GM12872 (cell line): ENCODE results near the gene PRKG1.

Experiments used
- CTCF ChIP-seq: IDR thresholded peaks from 3 replicates; pipeline ENCODE4 v1.5.1; 2011; ENCODE audit warnings: low read depth, mild to moderate bottlenecking, low read length, moderate library complexity; ENCODE audit not compliant: insufficient read depth

The PRKG1 gene

GRCh38 chr10:52216852-52217251 lies 1142.6 kb downstream of the PRKG1 start:
- no peak for TF ChIP-seq CTCF

GRCh38 chr10:52217531-52217930 lies 1143.2 kb downstream of the PRKG1 start:
- TF ChIP-seq CTCF, result no peak

- TF ChIP-seq CTCF, result no peak
Observed at GRCh38 chr10:52220947-52221346, 1146.7 kb downstream of the PRKG1 start.

DNA sequence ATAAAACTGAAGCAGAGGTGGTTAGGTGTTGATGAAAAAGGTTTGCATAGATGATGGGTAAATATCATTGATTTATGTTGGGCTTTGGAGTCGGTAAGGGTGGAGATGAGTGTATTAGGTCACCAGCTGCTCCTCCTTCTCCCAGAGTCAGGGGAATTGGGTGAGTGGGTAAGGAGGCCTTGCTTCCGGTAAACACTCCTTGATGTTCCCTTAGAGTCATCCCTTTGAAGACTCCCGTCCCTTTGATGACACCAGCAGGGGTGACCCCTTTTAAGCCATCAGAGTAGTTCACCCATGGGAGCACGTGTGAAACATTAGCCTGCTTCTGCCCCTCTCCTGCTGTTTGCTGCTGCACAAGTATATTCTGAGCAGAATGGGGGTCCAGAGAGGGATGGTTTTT lies 1147.6 kb downstream of the PRKG1 start:
- TF ChIP-seq CTCF, result no peak

DNA sequence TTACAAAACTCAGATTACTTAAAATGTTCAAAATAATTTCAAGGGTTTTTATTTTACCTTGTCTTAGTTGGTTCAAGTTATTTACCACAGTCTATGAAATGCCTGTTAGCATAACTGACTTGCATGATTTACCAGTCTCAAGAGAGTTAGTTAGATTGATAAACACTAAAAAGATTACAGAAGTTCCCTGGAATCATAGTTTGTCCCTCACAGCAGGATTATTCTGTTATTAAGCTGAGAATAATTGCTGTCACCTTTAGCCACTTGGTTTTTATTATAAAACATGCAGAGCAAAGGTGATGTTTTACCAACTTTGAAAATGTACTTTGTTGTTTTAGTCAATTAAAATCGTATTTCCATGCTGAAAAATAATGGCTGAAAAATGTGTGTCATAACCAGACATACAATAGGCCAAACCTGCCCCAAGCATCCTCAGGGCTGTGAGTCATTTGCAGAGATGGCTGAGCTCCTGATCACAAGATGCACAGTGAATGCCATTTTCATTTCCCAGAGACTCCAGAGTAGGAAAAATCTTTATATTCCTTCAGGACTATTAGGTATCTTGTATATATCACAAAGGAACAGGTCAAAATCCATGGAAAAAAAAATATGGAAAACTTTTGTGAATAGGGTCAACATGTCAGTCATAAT lies 1152.0 kb downstream of the PRKG1 start:
- TF ChIP-seq CTCF, result no peak

GRCh38 chr10:52228556-52228955 lies 1154.3 kb downstream of the PRKG1 start:
- no peak for TF ChIP-seq CTCF

- no peak for TF ChIP-seq CTCF
Observed at GRCh38 chr10:52229291-52229931, 1155.1 kb downstream of the PRKG1 start.
